Nephron (organoid): Measurements from ENCODE around the gene RADIL.

Source experiments
- H3K27ac Mint-ChIP-seq, 3 experiments: 2 replicates each; pipeline ENCODE4 v1.8.0; 2020; ENCODE audit warnings: mixed read lengths in 3 of 3, mild to moderate bottlenecking in 2 of 3, moderate library complexity in 1 of 3
- H3K27me3 Mint-ChIP-seq: 2 replicates; pipeline ENCODE4 v1.8.0; 2021; ENCODE audit warnings: low read depth, mild to moderate bottlenecking, moderate library complexity, mixed read lengths
- H3K36me3 Mint-ChIP-seq: 2 replicates; pipeline ENCODE4 v1.8.0; 2020; ENCODE audit warnings: low read depth, mixed read lengths
- H3K4me1 Mint-ChIP-seq: 2 replicates; pipeline ENCODE4 v1.8.0; 2020; ENCODE audit warnings: mixed read lengths
- H3K4me3 Mint-ChIP-seq, 3 experiments: 2 replicates each; pipeline ENCODE4 v1.8.0; 2020; ENCODE audit warnings: mild to moderate bottlenecking in 3 of 3, mixed read lengths in 3 of 3, moderate library complexity in 2 of 3
- H3K9me3 Mint-ChIP-seq: 2 replicates; pipeline ENCODE4 v1.8.0; 2020; ENCODE audit warnings: mixed read lengths
- CTCF ChIP-seq, 3 experiments: fragments of 200-600 bp; sonication (generic); IDR thresholded peaks; one replicate each; pipeline ENCODE4 v1.5.0; 2021; ENCODE audit warnings: antibody characterized with exemption in 3 of 3; ENCODE audit not compliant: unreplicated experiment in 3 of 3

RADIL gene

GRCh38 chr7:4774007-4774406 is 109.5 kb downstream of the RADIL start:
- TF ChIP-seq CTCF (IDR thresholded peaks at IDR 0.05; ENCODE audit: unreplicated experiment in 3 of 3): no peak
- Mint-ChIP-seq H3K4me3 (peak overlapping the region; percentile 98 to 100 (median 99)), H3K27me3 (no peaks in the 10 kb centered on the region), H3K4me1 (peaks cover 29% of the 10 kb centered on the region), H3K9me3 (no peaks in the 10 kb centered on the region), H3K27ac (peak overlapping the region; percentile 78 to 93 (median 87)), H3K36me3 (peaks cover 9% of the 10 kb centered on the region)

- Mint-ChIP-seq H3K4me3 (peak overlapping the region in 1 of 3 experiments; percentile 14), H3K36me3 (peaks cover 13% of the 10 kb centered on the region), H3K27me3 (no peaks in the 10 kb centered on the region), H3K4me1 (peaks cover 33% of the 10 kb centered on the region), H3K27ac (no peak overlapping the region), H3K9me3 (no peaks in the 10 kb centered on the region)
- TF ChIP-seq CTCF (IDR thresholded peaks at IDR 0.05; ENCODE audit: unreplicated experiment in 3 of 3): no peak
These were observed 111.2 kb downstream of the RADIL start for GRCh38 chr7:4772306-4772705.

GRCh38 chr7:4771737-4772136 is 111.8 kb downstream of the RADIL start:
- Mint-ChIP-seq H3K36me3 (peaks cover 15% of the 10 kb centered on the region), H3K4me3 (no peak overlapping the region), H3K27ac (no peak overlapping the region), H3K4me1 (peaks cover 33% of the 10 kb centered on the region), H3K9me3 (no peaks in the 10 kb centered on the region), H3K27me3 (no peaks in the 10 kb centered on the region)
- no peak for TF ChIP-seq CTCF (IDR thresholded peaks at IDR 0.05; ENCODE audit: unreplicated experiment in 3 of 3)

- H3K27ac Mint-ChIP-seq: no peak overlapping the region
- no peaks in the 10 kb centered on the region for H3K27me3 Mint-ChIP-seq
- H3K36me3 Mint-ChIP-seq: peaks cover 23% of the 10 kb centered on the region
- H3K9me3 Mint-ChIP-seq: no peaks in the 10 kb centered on the region
- H3K4me3 Mint-ChIP-seq: peak overlapping the region in 2 of 3 experiments; percentile 27 to 40
- H3K4me1 Mint-ChIP-seq: peaks cover 30% of the 10 kb centered on the region
- no peak for TF ChIP-seq CTCF (IDR thresholded peaks at IDR 0.05; ENCODE audit: unreplicated experiment in 3 of 3)
These were observed 112.6 kb downstream of the RADIL start for GRCh38 chr7:4770886-4771285.

- Mint-ChIP-seq H3K4me3 (no peak overlapping the region), H3K27me3 (no peaks in the 10 kb centered on the region), H3K9me3 (no peaks in the 10 kb centered on the region), H3K4me1 (peaks cover 19% of the 10 kb centered on the region), H3K27ac (peak overlapping the region in 2 of 3 experiments; percentile 54 to 76), H3K36me3 (peaks cover 26% of the 10 kb centered on the region)
- no peak for TF ChIP-seq CTCF (IDR thresholded peaks at IDR 0.05; ENCODE audit: unreplicated experiment in 3 of 3)
These were observed 113.8 kb downstream of the RADIL start for GRCh38 chr7:4769761-4770160.
